Suppressor macrophage (primary cell): ENCODE results near the gene SSBP2.

Experiments used
- DNase-seq, 4 experiments: peaks; one replicate each; pipeline ENCODE4 v3.0.0-alpha.2; 2020 to 2022

SSBP2 gene

GRCh38 chr5:81767097-81767496, 16.2 kb upstream of the SSBP2 start:
- no peak for DNase-seq

GRCh38 chr5:81766611-81767010, 15.7 kb upstream of the SSBP2 start:
- DNase-seq: no peak

GRCh38 chr5:81763294-81763928, 12.5 kb upstream of the SSBP2 start:
- peak in 2 of 4 experiments; percentile 21 to 40 for DNase-seq

GRCh38 chr5:81762853-81763252, 12.0 kb upstream of the SSBP2 start:
- DNase-seq: no peak

- DNase-seq: no peak
Observed at GRCh38 chr5:81762401-81762800, 11.5 kb upstream of the SSBP2 start.

- no peak for DNase-seq
Observed at GRCh38 chr5:81761970-81762369, 11.1 kb upstream of the SSBP2 start.

- DNase-seq: peak in 3 of 4 experiments; percentile 27 to 67 (median 57)
Observed at GRCh38 chr5:81761270-81761669, 10.4 kb upstream of the SSBP2 start.

GRCh38 chr5:81760521-81760920, 9.6 kb upstream of the SSBP2 start:
- no peak for DNase-seq

GRCh38 chr5:81759632-81760005, 8.7 kb upstream of the SSBP2 start:
- DNase-seq: peak in 3 of 4 experiments; percentile 31 to 48 (median 42)

- DNase-seq: no peak
Observed at GRCh38 chr5:81757404-81757803, 6.5 kb upstream of the SSBP2 start.

- no peak for DNase-seq
Observed at GRCh38 chr5:81756016-81756415, 5.1 kb upstream of the SSBP2 start.

GRCh38 chr5:81755320-81755719, 4.4 kb upstream of the SSBP2 start:
- DNase-seq: no peak

GRCh38 chr5:81754621-81755020, 3.7 kb upstream of the SSBP2 start:
- no peak for DNase-seq

GRCh38 chr5:81753429-81753828, 2.5 kb upstream of the SSBP2 start:
- no peak for DNase-seq

GRCh38 chr5:81752644-81752963, 1.7 kb upstream of the SSBP2 start:
- DNase-seq: no peak

- no peak for DNase-seq
Observed at GRCh38 chr5:81751836-81752643, 1.1 kb upstream of the SSBP2 start.

GRCh38 chr5:81750308-81751008, 439 bp downstream of the SSBP2 start:
- peak; percentile 45 to 80 (median 60) for DNase-seq

GRCh38 chr5:81749561-81750307, 1.2 kb downstream of the SSBP2 start:
- DNase-seq: peak in 3 of 4 experiments; percentile 15 to 28 (median 25)

- DNase-seq: no peak
Observed at GRCh38 chr5:81749192-81749560, 1.7 kb downstream of the SSBP2 start.

- DNase-seq: no peak
Observed at GRCh38 chr5:81748556-81748955, 2.3 kb downstream of the SSBP2 start.

- no peak for DNase-seq
Observed at GRCh38 chr5:81747030-81747429, 3.9 kb downstream of the SSBP2 start.

- no peak for DNase-seq
Observed at GRCh38 chr5:81740758-81741157, 10.1 kb downstream of the SSBP2 start.

GRCh38 chr5:81739291-81739690, 11.6 kb downstream of the SSBP2 start:
- DNase-seq: no peak
